Vagina (tissue), 2 donors: ENCODE data around the gene HLA-DMA. TPM values are rescaled to one million over a fixed set of nuclear protein-coding genes. Genes with fewer than 3 reads are reported as not detected.

Experiments used
- DNase-seq, 2 donors: peaks; one replicate each; pipeline ENCODE4 v3.0.0-alpha.2; 2017; ENCODE audit errors: extremely low spot score in 2 of 2
- H3K27ac ChIP-seq: fragments of 200-600 bp; sonication (generic); one replicate; pipeline ENCODE4 v1.5.1; 2019
- H3K27me3 ChIP-seq: fragments of 200-600 bp; sonication (generic); one replicate; pipeline ENCODE4 v1.5.1; 2019
- H3K36me3 ChIP-seq, 2 donors: fragments of 200-600 bp; sonication (generic); one replicate each; pipeline ENCODE4 v1.5.1; 2017 to 2019
- H3K4me1 ChIP-seq: fragments of 200-600 bp; sonication (generic); one replicate; pipeline ENCODE4 v1.5.1; 2019
- H3K4me3 ChIP-seq, 2 donors: fragments of 200-600 bp; sonication (generic); 1 replicate in 1 of 2; 2 replicates in 1 of 2; pipeline ENCODE4 v1.5.1; 2016 to 2019
- H3K9me3 ChIP-seq: fragments of 200-600 bp; sonication (generic); one replicate; pipeline ENCODE4 v1.5.1; 2019
- CTCF ChIP-seq, 3 experiments: fragments of 450-650 bp in 2 of 3; fragments of 200-600 bp in 1 of 3; sonication (generic) in 1 of 3; IDR thresholded peaks; one replicate each; pipeline ENCODE4 v1.5.1; 2017 to 2019; ENCODE audit warnings: antibody characterized with exemption in 3 of 3, mild to moderate bottlenecking in 2 of 3, moderate library complexity in 2 of 3
- POLR2A ChIP-seq, 2 donors: fragments of 450-650 bp; IDR thresholded peaks; one replicate each; pipeline ENCODE4 v1.6.1; 2017; ENCODE audit warnings: antibody characterized with exemption in 2 of 2, mild to moderate bottlenecking in 2 of 2, moderate library complexity in 2 of 2
- POLR2AphosphoS5 ChIP-seq, 2 donors: sonication (generic); formaldehyde crosslinking; IDR thresholded peaks; one replicate each; pipeline ENCODE4 v1.9.0; 2017; ENCODE audit warnings: antibody characterized with exemption in 2 of 2, mild to moderate bottlenecking in 2 of 2, low read depth in 1 of 2; ENCODE audit not compliant: insufficient read depth in 1 of 2
- intact Hi-C: fragments of 100-400 bp; cut with DNase I; formaldehyde crosslinking; loops from one replicate; pipeline ENCODE4 v1.15.1; 2023
- total RNA-seq: library from RNA; depleted of rRNA; stranded (reverse); fragments of >200 nt; gene quantifications from one replicate; pipeline ENCODE4 v1.2.3, GENCODE V29; 2016

Gene HLA-DMA
- total RNA-seq, 1 donor from 2014 or later = 27.7 TPM

- Histone ChIP-seq H3K4me3 (peak overlapping the region; percentile 71 to 80), H3K4me1 (peaks cover 33% of the 10 kb centered on the region), H3K9me3 (no peaks in the 10 kb centered on the region), H3K36me3 (peaks cover 0 to 11% of the 10 kb centered on the region in 2 donors), H3K27me3 (no peaks in the 10 kb centered on the region), H3K27ac (peak overlapping the region; percentile 100)
- peak in 1 of 2 donors; percentile 96 for DNase-seq
- TF ChIP-seq POLR2A (IDR thresholded peaks at IDR 0.05) (peak in 1 of 2 donors; percentile 59), CTCF (IDR thresholded peaks at IDR 0.05) (peak; percentile 22 to 65 (median 29)), POLR2AphosphoS5 (IDR thresholded peaks at IDR 0.05; ENCODE audit: insufficient read depth in 1 of 2, low read depth in 1 of 2) (peak; percentile 78 to 96)
- intact Hi-C loops = loop anchor here (5.0 to 10.0 kb wide), 3 partner anchors 78 to 995 kb away; partner anchors contain the start of genes DXO and PSMB8
These were observed 17.0 kb upstream of the HLA-DMA start for GRCh38 chr6:32969685-32970412.

DNA sequence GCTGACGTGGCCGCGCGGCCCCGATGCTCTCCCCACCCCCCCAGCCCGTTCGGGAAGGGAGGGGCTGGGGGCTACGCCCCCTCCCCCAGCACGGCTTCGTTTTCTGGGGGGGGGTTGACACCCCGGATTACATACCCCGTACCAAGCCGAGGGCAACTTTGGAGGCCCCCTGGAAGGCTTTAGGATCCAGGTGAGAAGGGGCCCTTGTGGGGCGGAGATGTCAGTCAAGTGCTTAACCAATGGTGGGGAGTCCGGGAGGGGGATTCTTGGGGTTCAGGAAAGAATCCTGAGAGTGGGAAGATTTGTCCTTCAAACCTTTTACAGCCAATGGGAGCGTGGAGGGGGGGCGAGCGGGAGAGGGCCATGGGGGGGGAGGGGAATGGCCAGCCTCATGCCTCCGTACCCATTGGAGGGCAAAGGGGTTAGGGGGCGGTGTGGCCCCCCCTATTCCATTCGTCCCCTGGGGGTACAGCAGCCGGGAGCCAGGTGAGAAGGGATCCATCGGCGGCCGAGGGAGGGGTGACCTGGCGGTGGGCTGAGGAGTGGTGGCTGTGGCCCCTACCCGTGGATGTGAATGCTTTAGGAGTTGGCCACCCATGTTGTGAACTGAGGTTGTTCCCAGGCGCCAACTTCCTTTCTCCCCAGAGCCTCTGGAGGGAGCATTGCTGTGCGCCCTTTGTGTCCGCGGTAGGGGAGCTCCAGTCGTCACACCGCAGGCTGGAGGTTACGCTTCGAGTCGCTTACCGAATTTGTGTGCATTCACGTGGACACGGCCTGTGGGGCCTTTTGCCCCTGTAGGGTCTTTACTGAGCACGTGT lies 16.2 kb upstream of the HLA-DMA start:
- no peaks in the 10 kb centered on the region for H3K9me3 ChIP-seq
- intact Hi-C loops = no loop called here
- peaks cover 0 to 6% of the 10 kb centered on the region in 2 donors for H3K36me3 ChIP-seq
- TF ChIP-seq CTCF (IDR thresholded peaks at IDR 0.05) = no peak
- H3K27ac ChIP-seq = peak overlapping the region; percentile 100
- H3K4me3 ChIP-seq = peak overlapping the region; percentile 71 to 80
- DNase-seq = peak in 1 of 2 donors; percentile 95
- no peaks in the 10 kb centered on the region for H3K27me3 ChIP-seq
- H3K4me1 ChIP-seq = peaks cover 25% of the 10 kb centered on the region

GRCh38 chr6:32968093-32968866 lies 15.4 kb upstream of the HLA-DMA start, which contains the start of gene BRD2:
BRD2 (plus strand) TSS chr6:32968594; CDS start chr6:32972899, 4,305 bp downstream.
- peak; percentile 90 to 99 for TF ChIP-seq POLR2AphosphoS5 (IDR thresholded peaks at IDR 0.05; ENCODE audit: insufficient read depth in 1 of 2, low read depth in 1 of 2)
- TF ChIP-seq POLR2A (IDR thresholded peaks at IDR 0.05) = peak; percentile 56 to 97
- TF ChIP-seq CTCF (IDR thresholded peaks at IDR 0.05) = no peak
- H3K27ac ChIP-seq = peak within 1 kb of the TSS; percentile 100
- peak within 1 kb of the TSS; percentile 71 to 80 for H3K4me3 ChIP-seq
- peaks cover 0 to 6% of the 10 kb centered on the region in 2 donors for H3K36me3 ChIP-seq
- peaks cover 24% of the 10 kb centered on the region for H3K4me1 ChIP-seq
- DNase-seq = peak in 1 of 2 donors; percentile 99
- intact Hi-C loops = no loop called here
- no peaks in the 10 kb centered on the region for H3K9me3 ChIP-seq
- no peaks in the 10 kb centered on the region for H3K27me3 ChIP-seq

DNA sequence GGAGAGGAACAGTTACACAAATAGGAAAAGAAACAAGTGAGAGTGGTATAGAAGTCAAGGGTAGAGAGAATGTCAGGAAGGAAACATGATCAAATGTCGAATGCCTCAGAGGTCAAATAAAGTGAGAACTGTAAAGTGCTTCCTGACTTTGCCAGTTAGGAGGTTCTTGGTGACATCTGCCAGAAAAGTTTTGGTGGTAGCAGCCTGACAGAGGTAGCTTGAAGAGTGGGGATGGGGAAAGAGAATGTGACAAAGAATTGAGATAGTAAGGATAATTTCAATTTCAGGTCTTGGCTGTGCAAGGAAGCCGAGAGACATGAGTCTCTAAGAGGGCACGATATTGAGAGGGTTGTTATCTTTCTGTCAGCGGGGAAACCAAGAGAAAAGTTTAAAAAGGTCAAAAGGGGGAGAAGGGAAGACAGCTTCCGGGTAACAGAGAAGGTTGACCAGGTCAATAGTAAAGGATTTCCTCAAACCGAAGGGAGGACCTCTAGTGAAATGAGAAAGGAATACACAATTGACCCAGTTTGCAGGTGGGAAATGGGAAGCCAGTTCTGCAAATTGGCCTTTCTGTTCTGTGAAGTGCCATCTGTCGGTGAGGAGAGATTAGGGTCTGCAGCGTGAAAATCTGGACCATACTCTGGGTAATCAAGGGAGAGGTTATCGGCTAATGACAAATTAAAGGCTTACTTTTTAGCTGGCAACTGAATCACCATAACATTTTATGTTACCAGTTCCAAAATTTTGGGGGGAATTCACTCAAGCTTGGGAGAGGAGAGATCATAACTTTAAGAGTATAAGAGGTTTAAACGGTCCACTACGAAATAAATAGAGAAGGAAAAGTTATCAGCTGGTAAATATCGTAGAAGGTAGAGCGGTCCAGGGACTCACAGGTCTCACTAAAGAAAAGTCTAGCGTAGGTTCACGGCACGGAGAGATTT lies 14.5 kb upstream of the HLA-DMA start:
- Histone ChIP-seq H3K9me3 (no peaks in the 10 kb centered on the region), H3K4me1 (peaks cover 24% of the 10 kb centered on the region), H3K4me3 (peak overlapping the region; percentile 71 to 80), H3K36me3 (peaks cover 0 to 2% of the 10 kb centered on the region in 2 donors), H3K27me3 (no peaks in the 10 kb centered on the region), H3K27ac (peak overlapping the region; percentile 100)
- TF ChIP-seq CTCF (IDR thresholded peaks at IDR 0.05) (peak in 2 of 3 experiments; percentile 19 to 39), POLR2A (IDR thresholded peaks at IDR 0.05) (no peak)
- intact Hi-C loops = no loop called here
- no peak for DNase-seq
